Caco-2 (cell line): ENCODE results near the gene NDUFB3. TPM values are rescaled to one million over a fixed set of nuclear protein-coding genes. Genes with fewer than 3 reads are reported as not detected.

Experiments used
- BruUV-seq: library from RNA; stranded (reverse); fragments of 400-500 nt; replicated peaks from 2 replicates; lab custom pipeline; 2021; lab: Mats Ljungman, UMichigan
- CTCF ChIA-PET: fragments of 300-600 bp; sonication (Branson Sonifier 250); formaldehyde crosslinking; loops from one replicate; lab custom pipeline; 2022; ENCODE audit warnings: antibody characterized with exemption; lab: Charles Lee
- POLR2A ChIA-PET: fragments of 300-600 bp; sonication (Branson Sonifier 250); formaldehyde crosslinking; loops from one replicate; lab custom pipeline; 2022; ENCODE audit warnings: antibody characterized with exemption; lab: Charles Lee
- DNase-seq, 2 experiments: peaks; one replicate each; pipeline versions ENCODE4 v3.0.0 to v3.0.0-alpha.2; 2020 to 2022
- H3K27me3 ChIP-seq: replicated peaks from 2 replicates; pipeline ENCODE4 v1.6.0; 2011; ENCODE audit warnings: low read length; ENCODE audit not compliant: control insufficient read depth, insufficient read depth
- H3K36me3 ChIP-seq: 2 replicates; pipeline ENCODE4 v1.5.1; 2011; ENCODE audit warnings: low read length; ENCODE audit not compliant: control insufficient read depth, insufficient read depth
- H3K4me1 ChIP-seq: fragments of 250-450 bp; sonication (Bioruptor Pico); 2 replicates; pipeline ENCODE4 v1.5.1; 2020; ENCODE audit warnings: mild to moderate bottlenecking
- H3K4me3 ChIP-seq: 2 replicates; pipeline ENCODE4 v1.5.1; 2011; ENCODE audit warnings: low read depth, mild to moderate bottlenecking, control low read depth, low read length
- H3K9me3 ChIP-seq: fragments of 250-450 bp; sonication (Bioruptor Pico); 2 replicates; pipeline ENCODE4 v1.5.1; 2020; ENCODE audit warnings: mild to moderate bottlenecking, moderate library complexity
- H3K27ac Mint-ChIP-seq: one replicate; pipeline ENCODE4 v1.8.0; 2022; ENCODE audit warnings: mixed read lengths; ENCODE audit not compliant: unreplicated experiment
- H3K27me3 Mint-ChIP-seq: one replicate; pipeline ENCODE4 v1.8.0; 2022; ENCODE audit warnings: mixed read lengths; ENCODE audit not compliant: insufficient read depth, unreplicated experiment
- H3K36me3 Mint-ChIP-seq: one replicate; pipeline ENCODE4 v1.8.0; 2022; ENCODE audit warnings: mild to moderate bottlenecking, mixed read lengths; ENCODE audit not compliant: insufficient read depth, unreplicated experiment
- H3K4me1 Mint-ChIP-seq: one replicate; pipeline ENCODE4 v1.8.0; 2022; ENCODE audit warnings: low read depth, mixed read lengths; ENCODE audit not compliant: unreplicated experiment
- H3K4me3 Mint-ChIP-seq: one replicate; pipeline ENCODE4 v1.8.0; 2022; ENCODE audit warnings: mild to moderate bottlenecking, moderate library complexity, mixed read lengths; ENCODE audit not compliant: unreplicated experiment
- H3K9me3 Mint-ChIP-seq: one replicate; pipeline ENCODE4 v1.8.0; 2022; ENCODE audit warnings: mixed read lengths; ENCODE audit not compliant: unreplicated experiment
- intact Hi-C: fragments of 100-400 bp; cut with micrococcal nuclease; formaldehyde crosslinking; loops from one replicate; pipeline ENCODE4 v1.10.0; 2022; ENCODE audit not compliant: unreplicated experiment
- total RNA-seq: library from RNA; stranded (reverse); gene quantifications from 2 replicates; pipeline ENCODE4 v1.2.3, GENCODE V29; 2022
- TF ChIP-seq, protein P1 (sequence below), 2 experiments: fragments of 200-600 bp in 1 of 2; IDR thresholded peaks; 1 replicate in 1 of 2; 2 replicates in 1 of 2; pipeline versions ENCODE4 v1.5.1 to v1.8.0; 2011 to 2022; ENCODE audit warnings: antibody characterized with exemption in 1 of 2, control low read depth in 1 of 2, inconsistent platforms in 1 of 2, low read depth in 1 of 2, low read length in 1 of 2, mild to moderate bottlenecking in 1 of 2, moderate library complexity in 1 of 2; ENCODE audit not compliant: insufficient read depth in 1 of 2, severe bottlenecking in 1 of 2, unreplicated experiment in 1 of 2

NDUFB3 gene
- total RNA-seq, 1 experiment from 2014 or later, result 117 TPM

DNA sequence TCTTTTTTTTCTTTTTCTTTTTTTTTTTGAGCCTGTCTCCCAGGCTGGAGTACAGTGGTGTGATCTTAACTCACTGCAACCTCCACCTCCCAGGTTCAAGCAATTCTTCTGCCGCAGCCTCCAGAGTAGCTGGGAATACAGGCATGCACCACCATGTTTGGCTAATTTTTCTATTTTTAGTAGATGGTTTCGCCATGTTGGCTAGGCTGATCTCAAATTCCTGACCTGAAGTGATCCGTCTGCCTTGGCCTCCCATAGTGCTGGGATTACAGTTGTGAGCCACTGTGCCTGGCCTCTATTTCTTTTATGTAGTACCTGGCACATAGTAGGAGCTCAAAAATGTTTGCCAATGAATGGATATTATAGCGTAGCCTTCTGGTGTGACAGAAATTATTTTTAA lies 37.4 kb downstream of the NDUFB3 start:
- intact Hi-C loops, result no loop called here
- TF ChIP-seq, protein P1, sequence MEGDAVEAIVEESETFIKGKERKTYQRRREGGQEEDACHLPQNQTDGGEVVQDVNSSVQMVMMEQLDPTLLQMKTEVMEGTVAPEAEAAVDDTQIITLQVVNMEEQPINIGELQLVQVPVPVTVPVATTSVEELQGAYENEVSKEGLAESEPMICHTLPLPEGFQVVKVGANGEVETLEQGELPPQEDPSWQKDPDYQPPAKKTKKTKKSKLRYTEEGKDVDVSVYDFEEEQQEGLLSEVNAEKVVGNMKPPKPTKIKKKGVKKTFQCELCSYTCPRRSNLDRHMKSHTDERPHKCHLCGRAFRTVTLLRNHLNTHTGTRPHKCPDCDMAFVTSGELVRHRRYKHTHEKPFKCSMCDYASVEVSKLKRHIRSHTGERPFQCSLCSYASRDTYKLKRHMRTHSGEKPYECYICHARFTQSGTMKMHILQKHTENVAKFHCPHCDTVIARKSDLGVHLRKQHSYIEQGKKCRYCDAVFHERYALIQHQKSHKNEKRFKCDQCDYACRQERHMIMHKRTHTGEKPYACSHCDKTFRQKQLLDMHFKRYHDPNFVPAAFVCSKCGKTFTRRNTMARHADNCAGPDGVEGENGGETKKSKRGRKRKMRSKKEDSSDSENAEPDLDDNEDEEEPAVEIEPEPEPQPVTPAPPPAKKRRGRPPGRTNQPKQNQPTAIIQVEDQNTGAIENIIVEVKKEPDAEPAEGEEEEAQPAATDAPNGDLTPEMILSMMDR (IDR thresholded peaks at IDR 0.05; ENCODE audit: insufficient read depth in 1 of 2, low read depth in 1 of 2, low read length in 1 of 2, severe bottlenecking in 1 of 2, unreplicated experiment in 1 of 2), result no peak
- no peak for DNase-seq
- no peaks in the 10 kb centered on the region for H3K36me3 Mint-ChIP-seq
- H3K4me1 Mint-ChIP-seq, result no peaks in the 10 kb centered on the region
- Histone ChIP-seq H3K4me1 (no peaks in the 10 kb centered on the region), H3K36me3 (no peaks in the 10 kb centered on the region), H3K27me3 (no peaks in the 10 kb centered on the region), H3K4me3 (no peak overlapping the region), H3K9me3 (no peaks in the 10 kb centered on the region)
- POLR2A ChIA-PET, result no interaction called here
- H3K9me3 Mint-ChIP-seq, result peaks cover 5% of the 10 kb centered on the region
- BruUV-seq, result no TSS peak
- CTCF ChIA-PET, result no interaction called here
- no peak overlapping the region for H3K27ac Mint-ChIP-seq
- no peak overlapping the region for H3K4me3 Mint-ChIP-seq
- H3K27me3 Mint-ChIP-seq, result no peaks in the 10 kb centered on the region

DNA sequence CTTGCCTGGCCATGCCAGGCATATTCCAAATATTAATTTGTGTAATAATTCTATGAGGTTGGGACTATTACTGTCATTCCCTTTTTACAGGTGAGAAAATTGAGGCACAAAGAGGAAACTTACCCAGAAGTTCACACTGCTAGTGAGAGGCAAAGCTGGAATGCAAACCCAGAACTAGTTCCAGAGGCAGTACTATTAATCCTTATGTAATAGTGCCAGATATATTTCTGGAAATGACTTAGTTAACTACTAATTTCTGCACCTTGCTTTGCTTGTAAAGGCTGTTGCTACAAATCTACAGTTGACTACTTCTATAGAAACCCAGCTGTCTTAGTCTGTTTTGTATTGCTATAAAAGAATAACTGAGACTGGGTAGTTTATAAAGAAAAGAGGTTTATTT lies 38.8 kb downstream of the NDUFB3 start:
- no peaks in the 10 kb centered on the region for H3K36me3 Mint-ChIP-seq
- BruUV-seq, result no TSS peak
- ChIA-PET CTCF (no interaction called here), POLR2A (no interaction called here)
- H3K4me3 Mint-ChIP-seq, result no peak overlapping the region
- peaks cover 11% of the 10 kb centered on the region; the same call in 1 of the 2 replicates for H3K4me1 ChIP-seq
- no peaks in the 10 kb centered on the region for H3K36me3 ChIP-seq
- intact Hi-C loops, result no loop called here
- H3K4me1 Mint-ChIP-seq, result peaks cover 8% of the 10 kb centered on the region
- H3K27me3 Mint-ChIP-seq, result no peaks in the 10 kb centered on the region
- H3K4me3 ChIP-seq, result no peak overlapping the region
- TF ChIP-seq, protein P1 (IDR thresholded peaks at IDR 0.05; ENCODE audit: insufficient read depth in 1 of 2, low read depth in 1 of 2, low read length in 1 of 2, severe bottlenecking in 1 of 2, unreplicated experiment in 1 of 2), result no peak
- DNase-seq, result no peak
- no peak overlapping the region for H3K27ac Mint-ChIP-seq
- H3K9me3 Mint-ChIP-seq, result peaks cover 5% of the 10 kb centered on the region
- no peaks in the 10 kb centered on the region for H3K9me3 ChIP-seq
- no peaks in the 10 kb centered on the region for H3K27me3 ChIP-seq

DNA sequence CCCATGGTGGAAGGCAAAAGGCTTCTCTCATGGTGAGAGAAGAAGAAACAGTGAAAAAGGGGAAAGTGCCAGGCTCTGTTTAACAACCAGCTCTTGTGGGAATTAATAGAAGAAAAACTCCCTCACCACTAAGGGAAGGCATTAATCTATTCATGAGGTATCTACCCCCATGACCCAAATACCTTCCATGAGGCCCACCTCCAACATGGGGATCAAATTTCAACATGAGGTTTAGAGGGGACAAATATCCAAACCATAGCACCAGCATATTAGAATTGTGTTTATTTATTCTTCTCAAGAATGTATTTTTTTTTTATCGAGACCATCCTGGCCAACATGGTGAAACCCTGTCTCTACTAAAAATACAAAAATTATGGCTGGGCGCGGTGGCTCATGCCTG lies 39.3 kb downstream of the NDUFB3 start:
- Mint-ChIP-seq H3K4me1 (peaks cover 8% of the 10 kb centered on the region), H3K9me3 (peaks cover 5% of the 10 kb centered on the region), H3K36me3 (peaks cover 3% of the 10 kb centered on the region), H3K27me3 (no peaks in the 10 kb centered on the region), H3K4me3 (no peak overlapping the region), H3K27ac (no peak overlapping the region)
- intact Hi-C loops, result no loop called here
- CTCF ChIA-PET, result no interaction called here
- TF ChIP-seq, protein P1 (IDR thresholded peaks at IDR 0.05; ENCODE audit: insufficient read depth in 1 of 2, low read depth in 1 of 2, low read length in 1 of 2, severe bottlenecking in 1 of 2, unreplicated experiment in 1 of 2), result no peak
- BruUV-seq, result no TSS peak
- no peak for DNase-seq
- no peak overlapping the region for H3K4me3 ChIP-seq
- no peaks in the 10 kb centered on the region for H3K9me3 ChIP-seq
- H3K4me1 ChIP-seq, result peaks cover 11% of the 10 kb centered on the region; the same call in 1 of the 2 replicates
- POLR2A ChIA-PET, result no interaction called here
- H3K36me3 ChIP-seq, result no peaks in the 10 kb centered on the region
- H3K27me3 ChIP-seq, result no peaks in the 10 kb centered on the region
